GM21786 (cell line): ENCODE data around the gene CTTNBP2NL.

Source experiments
- ATAC-seq: cut with Tn5 transposase; IDR thresholded peaks from one replicate; pipeline ENCODE4 v1.9.1; 2021; ENCODE audit not compliant: unreplicated experiment

The CTTNBP2NL gene

GRCh38 chr1:112395821-112396652 is at the start of gene CTTNBP2NL:
Gene CTTNBP2NL, plus strand, starts transcription at chr1:112396214. Its CDS starts 19,952 bp downstream, at chr1:112416166.
- ATAC-seq, result peak; percentile 69

- no peak for ATAC-seq
Measured at GRCh38 chr1:112346801-112347350, 49.1 kb upstream of the CTTNBP2NL start.

GRCh38 chr1:112356765-112357164 is 39.2 kb upstream of the CTTNBP2NL start:
- ATAC-seq, result no peak

- ATAC-seq, result no peak
Measured at GRCh38 chr1:112357467-112357866, 38.5 kb upstream of the CTTNBP2NL start.

- no peak for ATAC-seq
Measured at GRCh38 chr1:112358061-112358770, 37.8 kb upstream of the CTTNBP2NL start.

GRCh38 chr1:112358798-112359408 is 37.1 kb upstream of the CTTNBP2NL start:
- no peak for ATAC-seq

GRCh38 chr1:112359961-112360767 is 35.9 kb upstream of the CTTNBP2NL start:
- ATAC-seq, result no peak

GRCh38 chr1:112363636-112364035 is 32.4 kb upstream of the CTTNBP2NL start:
- ATAC-seq, result no peak

- ATAC-seq, result no peak
Measured at GRCh38 chr1:112368198-112368597, 27.8 kb upstream of the CTTNBP2NL start.

GRCh38 chr1:112369392-112370285 is 26.4 kb upstream of the CTTNBP2NL start:
- ATAC-seq, result peak; percentile 93

GRCh38 chr1:112370996-112371395 is 25.0 kb upstream of the CTTNBP2NL start:
- ATAC-seq, result no peak

GRCh38 chr1:112371775-112372174 is 24.2 kb upstream of the CTTNBP2NL start:
- ATAC-seq, result no peak

GRCh38 chr1:112373806-112374205 is 22.2 kb upstream of the CTTNBP2NL start:
- no peak for ATAC-seq

GRCh38 chr1:112375701-112376100 is 20.3 kb upstream of the CTTNBP2NL start:
- no peak for ATAC-seq

- no peak for ATAC-seq
Measured at GRCh38 chr1:112380356-112380755, 15.7 kb upstream of the CTTNBP2NL start.

GRCh38 chr1:112381324-112382076 is 14.5 kb upstream of the CTTNBP2NL start:
- no peak for ATAC-seq

- no peak for ATAC-seq
Measured at GRCh38 chr1:112383759-112384370, 12.1 kb upstream of the CTTNBP2NL start.

GRCh38 chr1:112386024-112386723 is 9.8 kb upstream of the CTTNBP2NL start:
- ATAC-seq, result no peak
